Endometrial microvascular endothelial cells (primary cell): ENCODE results near the gene BIN1. TPM values are rescaled to one million over a fixed set of nuclear protein-coding genes. Genes with fewer than 3 reads are reported as not detected.

ENCODE experiments used
- in situ Hi-C: cut with HindIII; loops from 2 replicates; pipeline ENCODE4 v1.10.0; 2017; ENCODE audit warnings: low sequenced_read_pairs, low pct_unique_long_range_greater_than_20kb; ENCODE audit errors: inconsistent ontology term
- total RNA-seq: library from RNA; depleted of rRNA; stranded (reverse); fragments of >200 nt; gene quantifications from one replicate; pipeline ENCODE4 v1.2.3, GENCODE V29; 2015; ENCODE audit errors: inconsistent ontology term

BIN1 gene
- total RNA-seq, 1 donor from 2014 or later: 31.5 TPM

- in situ Hi-C loops: no loop called here
Measured at GRCh38 chr2:126998486-126998885, 108.5 kb downstream of the BIN1 start.

Other genes with a start within 250 kb of the BIN1 start
- gene TEX51, start 208.3 kb downstream of the BIN1 start, total RNA-seq: not detected
- gene CYP27C1, start 113.1 kb upstream of the BIN1 start, total RNA-seq: not detected
- 36.1 TPM for gene ERCC3, start 187.0 kb upstream of the BIN1 start, total RNA-seq